Measurements from ENCODE around the gene IL17RC. TPM values are rescaled to one million over a fixed set of nuclear protein-coding genes. Genes with fewer than 3 reads are reported as not detected.

Gene IL17RC
- total and polyA plus RNA-seq, 10 donors = 6.6 to 24.6 (median 19.4) TPM

GRCh38 chr3:9980251-9980650 lies 63.4 kb downstream of the IL17RC start:
- intact Hi-C loops (cut with DNase I; ENCODE audit: low total_unique reads) = no loop called here
- Histone ChIP-seq H3K4me1 (peaks cover 6 to 90% (median 41%) of the 10 kb centered on the region in 6 donors), H3K27ac (peak overlapping the region in 2 of 8 donors; percentile 43 to 79), H3K9me3 (no peaks in the 10 kb centered on the region), H3K27me3 (replicated peaks in 1 of 7) (no peaks in the 10 kb centered on the region), H3K4me3 (no peak overlapping the region), H3K36me3 (peaks cover 4 to 94% (median 29%) of the 10 kb centered on the region in 6 donors)
- TF ChIP-seq CTCF (IDR thresholded peaks at IDR 0.05 in 8 of 11, conservative IDR thresholded peaks at IDR 0.05 in 3 of 11) = no peak
- no peak for TF ChIP-seq POLR2AphosphoS5 (IDR thresholded peaks at IDR 0.05)
- no peak for TF ChIP-seq POLR2A (IDR thresholded peaks at IDR 0.05)
- 94 to 97% (median 95%) methylated on average over 2 of the region's 2 CpGs for WGBS, 5 donors
- no peak for DNase-seq

Small RNA genes lying within 50 kb of the gene (small RNA-seq; reads per million reads assigned to genes)
- 0 reads per million in 4 donors for gene RNU6-882P

Other genes with a start within 250 kb of the IL17RC start
- gene CPNE9, start 213.3 kb upstream of the IL17RC start, total RNA-seq = under 1 TPM in 1 of 7 donors, not detected in 6; 0.63 TPM
- under 1 TPM; 0.15 to 0.22 (median 0.17) TPM for gene CPNE9, start 213.3 kb upstream of the IL17RC start, polyA plus RNA-seq
- gene BRPF1, start 185.4 kb upstream of the IL17RC start, total RNA-seq = 10 to 100 TPM; 24.9 to 31.9 (median 27.0) TPM
- 1 to 10 TPM; 5.5 to 9.3 (median 6.4) TPM for gene BRPF1, start 185.4 kb upstream of the IL17RC start, polyA plus RNA-seq
- gene OGG1, start 167.1 kb upstream of the IL17RC start, total RNA-seq = 10 to 100 TPM; 22.0 to 34.5 (median 28.1) TPM
- gene OGG1, start 167.1 kb upstream of the IL17RC start, polyA plus RNA-seq = 10 to 100 TPM in 2 of 3 donors, 1 to 10 TPM in 1; 9.3 to 16.7 (median 15.9) TPM
- 10 to 100 TPM; 10.1 to 30.5 (median 22.6) TPM for gene CAMK1, start 147.2 kb upstream of the IL17RC start, total RNA-seq
- gene CAMK1, start 147.2 kb upstream of the IL17RC start, polyA plus RNA-seq = 10 to 100 TPM; 14.5 to 29.8 (median 28.2) TPM
- gene TADA3, start 124.6 kb upstream of the IL17RC start, total RNA-seq = 10 to 100 TPM; 38.6 to 73.7 (median 51.4) TPM
- gene TADA3, start 124.6 kb upstream of the IL17RC start, polyA plus RNA-seq = 10 to 100 TPM; 33.6 to 48.3 (median 41.5) TPM
- gene ARPC4, start 124.0 kb upstream of the IL17RC start, total RNA-seq = 100 to 1,000 TPM; 156 to 238 (median 199) TPM
- gene ARPC4, start 124.0 kb upstream of the IL17RC start, polyA plus RNA-seq = 100 to 1,000 TPM in 2 of 3 donors, 10 to 100 TPM in 1; 98.9 to 144 (median 125) TPM
- 100 to 1,000 TPM in 2 of 7 donors, 10 to 100 TPM in 5; 59.5 to 143 (median 78.9) TPM for gene TTLL3, start 106.8 kb upstream of the IL17RC start, total RNA-seq
- 10 to 100 TPM; 24.8 to 58.1 (median 47.3) TPM for gene TTLL3, start 106.8 kb upstream of the IL17RC start, polyA plus RNA-seq
- 10 to 100 TPM; 26.9 to 41.7 (median 30.2) TPM for gene RPUSD3, start 73.1 kb upstream of the IL17RC start, total RNA-seq
- gene RPUSD3, start 73.1 kb upstream of the IL17RC start, polyA plus RNA-seq = 10 to 100 TPM; 21.3 to 34.5 (median 25.1) TPM
- not detected for gene CIDEC, start 36.8 kb upstream of the IL17RC start, total RNA-seq
- gene CIDEC, start 36.8 kb upstream of the IL17RC start, polyA plus RNA-seq = under 1 TPM in 2 of 3 donors, not detected in 1; 0.13 to 0.24 TPM
- 10 to 100 TPM; 17.1 to 41.3 (median 23.6) TPM for gene JAGN1, start 26.5 kb upstream of the IL17RC start, total RNA-seq
- gene JAGN1, start 26.5 kb upstream of the IL17RC start, polyA plus RNA-seq = 10 to 100 TPM; 22.0 to 33.4 (median 28.1) TPM
- 1 to 10 TPM; 1.0 to 5.1 (median 1.9) TPM for gene IL17RE, start 14.2 kb upstream of the IL17RC start, total RNA-seq
- 1 to 10 TPM in 1 of 3 donors, under 1 TPM in 2; 0.57 to 1.7 (median 0.64) TPM for gene IL17RE, start 14.2 kb upstream of the IL17RC start, polyA plus RNA-seq
- gene CRELD1, start 16.7 kb downstream of the IL17RC start, total RNA-seq = 10 to 100 TPM; 17.7 to 40.3 (median 31.4) TPM
- gene CRELD1, start 16.7 kb downstream of the IL17RC start, polyA plus RNA-seq = 10 to 100 TPM; 20.6 to 40.9 (median 21.9) TPM
- 1 to 10 TPM in 6 of 7 donors, under 1 TPM in 1; 0.85 to 2.4 (median 1.9) TPM for gene PRRT3, start 35.3 kb downstream of the IL17RC start, total RNA-seq
- gene PRRT3, start 35.3 kb downstream of the IL17RC start, polyA plus RNA-seq = under 1 TPM; 0.65 to 0.99 (median 0.72) TPM
- 10 to 100 TPM; 32.8 to 61.4 (median 47.1) TPM for gene EMC3, start 69.7 kb downstream of the IL17RC start, total RNA-seq
- 10 to 100 TPM; 16.3 to 35.3 (median 18.0) TPM for gene EMC3, start 69.7 kb downstream of the IL17RC start, polyA plus RNA-seq
- gene FANCD2, start 109.3 kb downstream of the IL17RC start, total RNA-seq = 10 to 100 TPM in 6 of 7 donors, 1 to 10 TPM in 1; 9.3 to 19.5 (median 13.6) TPM
- 10 to 100 TPM; 12.5 to 20.2 (median 13.6) TPM for gene FANCD2, start 109.3 kb downstream of the IL17RC start, polyA plus RNA-seq
- gene FANCD2OS, start 191.2 kb downstream of the IL17RC start, total RNA-seq = not detected
- not detected for gene FANCD2OS, start 191.2 kb downstream of the IL17RC start, polyA plus RNA-seq
- 10 to 100 TPM; 69.8 to 96.6 (median 90.2) TPM for gene BRK1, start 198.6 kb downstream of the IL17RC start, total RNA-seq
- gene BRK1, start 198.6 kb downstream of the IL17RC start, polyA plus RNA-seq = 100 to 1,000 TPM; 137 to 215 (median 215) TPM
- gene VHL, start 224.7 kb downstream of the IL17RC start, total RNA-seq = 10 to 100 TPM; 53.9 to 75.9 (median 64.6) TPM
- gene VHL, start 224.7 kb downstream of the IL17RC start, polyA plus RNA-seq = 10 to 100 TPM; 44.3 to 70.1 (median 46.5) TPM
- gene IRAK2, start 247.8 kb downstream of the IL17RC start, total RNA-seq = 10 to 100 TPM in 3 of 7 donors, 1 to 10 TPM in 4; 4.8 to 11.8 (median 9.4) TPM
- gene IRAK2, start 247.8 kb downstream of the IL17RC start, polyA plus RNA-seq = 1 to 10 TPM; 1.4 to 3.4 (median 2.7) TPM